ENCODE results near the gene FRMD4A.

GRCh38 chr10:13788320-13788600, 542.5 kb downstream of the FRMD4A start:
- TF ChIP-seq CTCF (IDR thresholded peaks at IDR 0.05) (no peak), POLR2AphosphoS5 (IDR thresholded peaks at IDR 0.05) (no peak), POLR2A (IDR thresholded peaks at IDR 0.05) (no peak)
